HepG2 (cell line): ENCODE data around the gene TMEM81. TPM values are rescaled to one million over a fixed set of nuclear protein-coding genes. Genes with fewer than 3 reads are reported as not detected.

Experiments
- ATAC-seq: fragments of 200-7000 bp; cut with Tn5 transposase; 3 replicates; pipeline ENCODE4 v1.9.1; 2020; ENCODE audit warnings: mild to moderate bottlenecking, moderate library complexity
- BruUV-seq: library from RNA; stranded (reverse); fragments of 400-500 nt; replicated peaks from 2 replicates; lab custom pipeline; 2021; lab: Mats Ljungman, UMichigan
- CTCF ChIA-PET: fragments of 300-600 bp; formaldehyde crosslinking; extraction: SDS; loops from one replicate; lab custom pipeline; 2021; ENCODE audit warnings: low total read pairs, inconsistent platforms, low intra/inter-chr PET ratio; lab: Yijun Ruan, JAX
- POLR2A ChIA-PET: fragments of 350-600 bp; sonication (Branson Sonifier 250); formaldehyde crosslinking; loops from one replicate; lab custom pipeline; 2020; ENCODE audit warnings: antibody characterized with exemption, inconsistent platforms; lab: Yijun Ruan, JAX
- DNase-seq: peaks from one replicate; pipeline ENCODE4 v3.0.0-alpha.2; 2015; ENCODE audit warnings: low spot score
- FAIRE-seq: peaks from 3 replicates; lab custom pipeline; 2011; peaks lifted over from hg19 to GRCh38; lab: Jason Lieb, UNC
- H2AFZ ChIP-seq: one replicate; pipeline ENCODE4 v1.6.1; 2011; ENCODE audit warnings: low read length, inconsistent platforms
- H3K27ac ChIP-seq: fragments of 300-600 bp; 3 replicates; pipeline ENCODE4 v1.8.0; 2011; ENCODE audit warnings: mixed run types, mild to moderate bottlenecking, mixed read lengths, low read length, inconsistent platforms; ENCODE audit not compliant: insufficient read depth; ENCODE audit errors: extremely low read length
- H3K27me3 ChIP-seq, 2 experiments: fragments of 200-600 bp in 1 of 2; 2 replicates in 1 of 2; 3 replicates in 1 of 2; pipeline versions ENCODE4 v1.6.0 to v1.8.0; 2011; ENCODE audit warnings: low read length in 2 of 2, mild to moderate bottlenecking in 2 of 2, moderate library complexity in 2 of 2, inconsistent platforms in 1 of 2; ENCODE audit not compliant: insufficient read depth in 2 of 2, control insufficient read depth in 1 of 2
- H3K36me3 ChIP-seq, 2 experiments: fragments of 200-600 bp in 1 of 2; replicated peaks in 1 of 2; 2 replicates in 1 of 2; 3 replicates in 1 of 2; pipeline versions ENCODE4 v1.5.1 to v1.8.0; 2011; ENCODE audit warnings: low read length in 2 of 2, inconsistent platforms in 1 of 2; ENCODE audit not compliant: insufficient read depth in 2 of 2, control insufficient read depth in 1 of 2
- H3K4me1 ChIP-seq: 2 replicates; pipeline ENCODE4 v1.5.1; 2012; ENCODE audit warnings: low read length, inconsistent platforms; ENCODE audit not compliant: insufficient read depth
- H3K4me2 ChIP-seq: 2 replicates; pipeline ENCODE4 v1.6.0; 2011; ENCODE audit warnings: low read depth, low read length, inconsistent platforms
- H3K4me3 ChIP-seq, 3 experiments: fragments of 200-600 bp in 1 of 3; sonication (generic), shearing (Covaris generic) in 1 of 3; replicated peaks in 1 of 3; 2 replicates each; pipeline ENCODE4 v1.5.1; 2011 to 2016; ENCODE audit warnings: low read length in 3 of 3, inconsistent platforms in 2 of 3, low read depth in 2 of 3, mild to moderate bottlenecking in 2 of 3, control low read depth in 1 of 3, mixed read lengths in 1 of 3; ENCODE audit not compliant: insufficient read depth in 1 of 3
- H3K79me2 ChIP-seq: one replicate; pipeline ENCODE4 v1.6.1; 2011; ENCODE audit warnings: low read length, inconsistent platforms; ENCODE audit not compliant: insufficient read depth
- H3K9ac ChIP-seq: 2 replicates; pipeline ENCODE4 v1.6.0; 2011; ENCODE audit warnings: mild to moderate bottlenecking, low read depth, low read length, inconsistent platforms; ENCODE audit not compliant: insufficient read depth
- H3K9me3 ChIP-seq: 2 replicates; pipeline ENCODE4 v1.5.1; 2012; ENCODE audit warnings: mild to moderate bottlenecking, low read length
- H4K20me1 ChIP-seq: 2 replicates; pipeline ENCODE4 v1.6.0; 2011; ENCODE audit warnings: inconsistent platforms, mild to moderate bottlenecking, low read length, moderate library complexity; ENCODE audit not compliant: insufficient read depth
- CERS6 ChIP-seq: sonication (generic); formaldehyde crosslinking; IDR thresholded peaks from 2 replicates; pipeline ENCODE4 v1.5.0; 2020; ENCODE audit warnings: missing genetic modification reagents
- DNMT1 ChIP-seq: sonication (generic); formaldehyde crosslinking; IDR thresholded peaks from 2 replicates; pipeline ENCODE4 v1.5.1; 2020; ENCODE audit warnings: mild to moderate bottlenecking, missing genetic modification reagents
- GATAD2A ChIP-seq: IDR thresholded peaks from 2 replicates; pipeline ENCODE4 v1.6.1; 2016
- GPN1 ChIP-seq: sonication (generic); formaldehyde crosslinking; IDR thresholded peaks from 2 replicates; pipeline ENCODE4 v1.5.1; 2020; ENCODE audit warnings: missing genetic modification reagents, borderline replicate concordance
- HOXD1 ChIP-seq: sonication (generic); formaldehyde crosslinking; IDR thresholded peaks from 2 replicates; pipeline ENCODE4 v1.5.0; 2020; ENCODE audit warnings: missing genetic modification reagents
- ZBTB44 ChIP-seq: sonication (generic); formaldehyde crosslinking; IDR thresholded peaks from 2 replicates; pipeline ENCODE4 v1.4.0; 2020; ENCODE audit warnings: missing genetic modification reagents
- ZNF230 ChIP-seq: sonication (generic); formaldehyde crosslinking; IDR thresholded peaks from 2 replicates; pipeline ENCODE4 v1.4.0; 2020; ENCODE audit warnings: mild to moderate bottlenecking, missing genetic modification reagents
- ZNF713 ChIP-seq: sonication (generic); formaldehyde crosslinking; IDR thresholded peaks from 2 replicates; pipeline ENCODE4 v1.4.0; 2020; ENCODE audit warnings: mild to moderate bottlenecking, missing genetic modification reagents
- ZNF75D ChIP-seq: sonication (generic); formaldehyde crosslinking; IDR thresholded peaks from 2 replicates; pipeline ENCODE4 v1.8.1; 2023; ENCODE audit warnings: missing genetic modification reagents, mild to moderate bottlenecking, borderline replicate concordance
- ZNF780A ChIP-seq: sonication (generic); formaldehyde crosslinking; IDR thresholded peaks from 2 replicates; pipeline ENCODE4 v1.8.0; 2022; ENCODE audit warnings: mild to moderate bottlenecking, missing genetic modification reagents, moderate library complexity
- WGBS: methylation state at CpG from one replicate; pipeline ENCODE4 v1.1.6; 2017; ENCODE audit warnings: low lambda C conversion rate; 5-methylcytosine and 5-hydroxymethylcytosine counted together
- in situ Hi-C: cut with HindIII; loops from 2 replicates; pipeline ENCODE4 v1.10.0; 2017; ENCODE audit warnings: low pct_unique_long_range_greater_than_20kb; ENCODE audit not compliant: extremely low pct_ligation_motif_present
- intact Hi-C: fragments of 100-400 bp; cut with micrococcal nuclease; formaldehyde crosslinking; loops from one replicate; pipeline ENCODE4 v1.10.0; 2022; ENCODE audit not compliant: unreplicated experiment
- polyA plus RNA-seq, 8 experiments: library from polyadenylated mRNA; depleted of rRNA in 3 of 8; stranded (reverse) in 7 of 8; unstranded in 1 of 8; fragments of >200 nt; fragmentation: Illumina TruSeq in 4 of 8; extraction: Trizol in 4 of 8; gene quantifications; 2 replicates each; pipeline versions ENCODE4 v1.2.1 to v1.2.3, GENCODE V29; 2011 to 2016; ENCODE audit warnings: low read depth in 4 of 8, missing spikeins in 1 of 8, mixed read lengths in 1 of 8; ENCODE audit not compliant: insufficient read depth in 1 of 8
- total RNA-seq, 5 experiments: library from RNA; depleted of rRNA; stranded (reverse); fragments of >200 nt; fragmentation: Illumina TruSeq; extraction: Trizol; gene quantifications; 2 replicates each; pipeline ENCODE4 v1.2.3, GENCODE V29; 2016; ENCODE audit warnings: low read depth in 1 of 5
- TF ChIP-seq, protein P1 (sequence below): sonication (generic); formaldehyde crosslinking; IDR thresholded peaks from 2 replicates; pipeline ENCODE4 v1.5.0; 2020; ENCODE audit warnings: missing genetic modification reagents

TMEM81 gene
- total and polyA plus RNA-seq, 2 of the 13 experiments (the other 11 are each of a cell fraction or from before 2014, with no cell fraction given), result 1.1 TPM

- TF ChIP-seq ZBTB44 (CRISPR knock-in tag), result no peak; the same call in 1 of the 2 replicates
- TF ChIP-seq, all 625 proteins: peak for 304
Observed at GRCh38 chr1:205121660-205122488, 37.6 kb upstream of the TMEM81 start, which contains the start of gene RBBP5 (continued).

- Histone ChIP-seq H3K4me3 (no peak overlapping the region), H3K4me1 (peaks cover 31% of the 10 kb centered on the region), H3K9ac (no peak overlapping the region), H3K4me2 (no peak overlapping the region), H3K27me3 (no peaks in the 10 kb centered on the region; a peak in 1 of 5 replicates), H3K27ac (no peak overlapping the region), H3K9me3 (no peaks in the 10 kb centered on the region), H3K79me2 (peaks cover 34% of the 10 kb centered on the region), H2AFZ (no peak overlapping the region), H3K36me3 (peaks cover 2 to 14% of the 10 kb centered on the region in 2 experiments; a peak in 3 of 5 replicates), H4K20me1 (no peaks in the 10 kb centered on the region)
- WGBS, result 98% methylated on average over 2 of the region's 2 CpGs
- POLR2A ChIA-PET, result no interaction called here
- DNase-seq (no peak), ATAC-seq (no peak), FAIRE-seq (no peak)
- intact Hi-C loops (no loop called here), in situ Hi-C loops (no loop called here)
- TF ChIP-seq GPN1 (CRISPR knock-in tag) (no peak), GATAD2A (CRISPR knock-in tag) (no peak), ZNF780A (CRISPR knock-in tag) (no peak), DNMT1 (CRISPR knock-in tag) (no peak), ZNF75D (CRISPR knock-in tag) (no peak), ZNF230 (CRISPR knock-in tag) (no peak), HOXD1 (no peak), CERS6 (no peak), ZNF713 (no peak)
- TF ChIP-seq, protein P1, sequence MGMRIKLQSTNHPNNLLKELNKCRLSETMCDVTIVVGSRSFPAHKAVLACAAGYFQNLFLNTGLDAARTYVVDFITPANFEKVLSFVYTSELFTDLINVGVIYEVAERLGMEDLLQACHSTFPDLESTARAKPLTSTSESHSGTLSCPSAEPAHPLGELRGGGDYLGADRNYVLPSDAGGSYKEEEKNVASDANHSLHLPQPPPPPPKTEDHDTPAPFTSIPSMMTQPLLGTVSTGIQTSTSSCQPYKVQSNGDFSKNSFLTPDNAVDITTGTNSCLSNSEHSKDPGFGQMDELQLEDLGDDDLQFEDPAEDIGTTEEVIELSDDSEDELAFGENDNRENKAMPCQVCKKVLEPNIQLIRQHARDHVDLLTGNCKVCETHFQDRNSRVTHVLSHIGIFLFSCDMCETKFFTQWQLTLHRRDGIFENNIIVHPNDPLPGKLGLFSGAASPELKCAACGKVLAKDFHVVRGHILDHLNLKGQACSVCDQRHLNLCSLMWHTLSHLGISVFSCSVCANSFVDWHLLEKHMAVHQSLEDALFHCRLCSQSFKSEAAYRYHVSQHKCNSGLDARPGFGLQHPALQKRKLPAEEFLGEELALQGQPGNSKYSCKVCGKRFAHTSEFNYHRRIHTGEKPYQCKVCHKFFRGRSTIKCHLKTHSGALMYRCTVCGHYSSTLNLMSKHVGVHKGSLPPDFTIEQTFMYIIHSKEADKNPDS (CRISPR knock-in tag), result no peak
- CTCF ChIA-PET, result no interaction called here
- BruUV-seq, result no TSS peak
Observed at GRCh38 chr1:205118752-205119151, 34.5 kb upstream of the TMEM81 start.
